Loucy (cell line): ENCODE measurements around the gene ERFL.

ENCODE experiments used
- EZH2phosphoT487 ChIP-seq: fragments of 200-600 bp; IDR thresholded peaks from 2 replicates; pipeline ENCODE4 v1.6.1; 2018; ENCODE audit warnings: antibody characterized with exemption, mild to moderate bottlenecking, moderate library complexity, borderline replicate concordance
- TF ChIP-seq, protein P1 (sequence below): fragments of 200-600 bp; sonication (generic); conservative IDR thresholded peaks from 2 replicates; pipeline ENCODE4 v1.5.1; 2014; ENCODE audit warnings: mild to moderate bottlenecking, antibody characterized with exemption, low read length

DNA sequence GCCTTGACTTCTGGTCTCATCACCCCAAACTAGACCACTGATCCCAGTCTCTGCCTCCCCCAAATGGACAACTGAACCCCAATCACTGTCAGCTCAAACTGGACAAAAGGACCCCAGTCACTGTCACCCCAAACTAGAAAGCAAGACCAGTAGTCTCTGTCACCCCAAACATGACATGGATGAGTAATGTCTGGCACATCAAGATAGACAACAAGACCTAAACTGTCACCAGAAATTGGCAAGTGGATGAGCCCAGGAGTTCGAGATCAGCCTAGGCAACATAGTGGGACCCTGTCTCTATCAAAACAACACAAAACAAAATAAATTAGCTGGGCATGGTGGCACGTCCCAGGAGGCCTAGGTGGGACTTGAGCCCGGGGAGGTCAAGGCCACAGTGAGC lies 18.8 kb upstream of the ERFL start:
- TF ChIP-seq, protein P1, sequence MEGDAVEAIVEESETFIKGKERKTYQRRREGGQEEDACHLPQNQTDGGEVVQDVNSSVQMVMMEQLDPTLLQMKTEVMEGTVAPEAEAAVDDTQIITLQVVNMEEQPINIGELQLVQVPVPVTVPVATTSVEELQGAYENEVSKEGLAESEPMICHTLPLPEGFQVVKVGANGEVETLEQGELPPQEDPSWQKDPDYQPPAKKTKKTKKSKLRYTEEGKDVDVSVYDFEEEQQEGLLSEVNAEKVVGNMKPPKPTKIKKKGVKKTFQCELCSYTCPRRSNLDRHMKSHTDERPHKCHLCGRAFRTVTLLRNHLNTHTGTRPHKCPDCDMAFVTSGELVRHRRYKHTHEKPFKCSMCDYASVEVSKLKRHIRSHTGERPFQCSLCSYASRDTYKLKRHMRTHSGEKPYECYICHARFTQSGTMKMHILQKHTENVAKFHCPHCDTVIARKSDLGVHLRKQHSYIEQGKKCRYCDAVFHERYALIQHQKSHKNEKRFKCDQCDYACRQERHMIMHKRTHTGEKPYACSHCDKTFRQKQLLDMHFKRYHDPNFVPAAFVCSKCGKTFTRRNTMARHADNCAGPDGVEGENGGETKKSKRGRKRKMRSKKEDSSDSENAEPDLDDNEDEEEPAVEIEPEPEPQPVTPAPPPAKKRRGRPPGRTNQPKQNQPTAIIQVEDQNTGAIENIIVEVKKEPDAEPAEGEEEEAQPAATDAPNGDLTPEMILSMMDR, result no peak
- no peak for TF ChIP-seq EZH2phosphoT487
